HepG2 (cell line): ENCODE results near the gene ABHD2. TPM values are rescaled to one million over a fixed set of nuclear protein-coding genes. Genes with fewer than 3 reads are reported as not detected.

Experiments used
- BCL6 ChIP-seq: IDR thresholded peaks from 2 replicates; pipeline ENCODE4 v1.6.1; 2016; ENCODE audit warnings: missing genetic modification reagents, missing compliant biosample characterization
- RXRB ChIP-seq: IDR thresholded peaks from 2 replicates; pipeline ENCODE4 v1.6.1; 2016; ENCODE audit warnings: borderline replicate concordance, missing genetic modification reagents, missing compliant biosample characterization
- ZNF292 ChIP-seq: sonication (generic); formaldehyde crosslinking; IDR thresholded peaks from 2 replicates; pipeline ENCODE4 v1.8.1; 2022; ENCODE audit warnings: mild to moderate bottlenecking, low read depth, missing genetic modification reagents, borderline replicate concordance
- polyA plus RNA-seq, 8 experiments: library from polyadenylated mRNA; depleted of rRNA in 3 of 8; stranded (reverse) in 7 of 8; unstranded in 1 of 8; fragments of >200 nt; fragmentation: Illumina TruSeq in 4 of 8; extraction: Trizol in 4 of 8; gene quantifications; 2 replicates each; pipeline versions ENCODE4 v1.2.1 to v1.2.3, GENCODE V29; 2011 to 2016; ENCODE audit warnings: low read depth in 4 of 8, missing spikeins in 1 of 8, mixed read lengths in 1 of 8; ENCODE audit not compliant: insufficient read depth in 1 of 8
- total RNA-seq, 5 experiments: library from RNA; depleted of rRNA; stranded (reverse); fragments of >200 nt; fragmentation: Illumina TruSeq; extraction: Trizol; gene quantifications; 2 replicates each; pipeline ENCODE4 v1.2.3, GENCODE V29; 2016; ENCODE audit warnings: low read depth in 1 of 5
- TF ChIP-seq, protein P1 (sequence below): sonication (generic); formaldehyde crosslinking; IDR thresholded peaks from 2 replicates; pipeline ENCODE4 v1.5.1; 2020; ENCODE audit warnings: missing genetic modification reagents, mild to moderate bottlenecking, borderline replicate concordance
- TF ChIP-seq, protein P2 (sequence below): sonication (generic); formaldehyde crosslinking; IDR thresholded peaks from 2 replicates; pipeline ENCODE4 v1.5.1; 2020; ENCODE audit warnings: mild to moderate bottlenecking, missing genetic modification reagents, moderate library complexity
- TF ChIP-seq, protein P3 (sequence below): sonication (generic); formaldehyde crosslinking; IDR thresholded peaks from 2 replicates; pipeline ENCODE4 v1.5.0; 2020; ENCODE audit warnings: mild to moderate bottlenecking, missing genetic modification reagents

The ABHD2 gene
- total and polyA plus RNA-seq, 2 of the 13 experiments (the other 11 are each of a cell fraction or from before 2014, with no cell fraction given): 14.8 to 22.4 TPM

DNA sequence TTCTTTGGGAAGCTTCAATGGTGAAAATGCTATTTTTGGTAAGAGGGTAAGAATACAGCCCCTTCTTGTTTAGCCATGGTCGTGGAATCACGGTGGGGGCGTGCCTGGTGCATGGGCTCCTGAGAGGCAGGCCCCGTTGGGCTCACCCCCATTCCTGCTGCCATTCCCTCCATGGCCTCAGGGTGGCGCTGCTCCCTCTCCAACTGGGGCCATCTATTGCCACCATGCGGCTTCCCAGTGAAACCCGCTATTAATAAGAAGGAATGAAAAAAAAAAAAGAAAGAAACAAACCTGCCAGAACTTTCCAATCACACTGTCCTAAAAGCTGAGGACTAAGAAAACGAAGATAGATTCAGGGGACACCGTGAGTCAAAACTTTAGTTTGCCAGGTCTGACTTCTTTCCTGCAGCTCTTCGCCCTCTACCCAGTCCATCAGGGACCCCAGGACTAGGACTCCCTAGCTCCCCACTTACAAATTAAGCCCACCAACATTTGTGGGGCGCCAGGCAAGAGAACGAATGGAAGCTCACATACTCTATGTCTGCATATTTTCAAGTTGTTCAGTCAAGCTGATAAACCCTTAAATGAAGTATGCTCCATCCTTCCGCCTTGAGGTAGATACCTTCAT is 30.6 kb upstream of the ABHD2 start (continued):
- TF ChIP-seq, protein P1, sequence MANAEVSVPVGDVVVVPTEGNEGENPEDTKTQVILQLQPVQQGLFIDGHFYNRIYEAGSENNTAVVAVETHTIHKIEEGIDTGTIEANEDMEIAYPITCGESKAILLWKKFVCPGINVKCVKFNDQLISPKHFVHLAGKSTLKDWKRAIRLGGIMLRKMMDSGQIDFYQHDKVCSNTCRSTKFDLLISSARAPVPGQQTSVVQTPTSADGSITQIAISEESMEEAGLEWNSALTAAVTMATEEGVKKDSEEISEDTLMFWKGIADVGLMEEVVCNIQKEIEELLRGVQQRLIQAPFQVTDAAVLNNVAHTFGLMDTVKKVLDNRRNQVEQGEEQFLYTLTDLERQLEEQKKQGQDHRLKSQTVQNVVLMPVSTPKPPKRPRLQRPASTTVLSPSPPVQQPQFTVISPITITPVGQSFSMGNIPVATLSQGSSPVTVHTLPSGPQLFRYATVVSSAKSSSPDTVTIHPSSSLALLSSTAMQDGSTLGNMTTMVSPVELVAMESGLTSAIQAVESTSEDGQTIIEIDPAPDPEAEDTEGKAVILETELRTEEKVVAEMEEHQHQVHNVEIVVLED (CRISPR knock-in tag): no peak
- TF ChIP-seq RXRB (no peak), ZNF292 (CRISPR knock-in tag) (no peak), BCL6 (CRISPR knock-in tag) (no peak)
- TF ChIP-seq, protein P2, sequence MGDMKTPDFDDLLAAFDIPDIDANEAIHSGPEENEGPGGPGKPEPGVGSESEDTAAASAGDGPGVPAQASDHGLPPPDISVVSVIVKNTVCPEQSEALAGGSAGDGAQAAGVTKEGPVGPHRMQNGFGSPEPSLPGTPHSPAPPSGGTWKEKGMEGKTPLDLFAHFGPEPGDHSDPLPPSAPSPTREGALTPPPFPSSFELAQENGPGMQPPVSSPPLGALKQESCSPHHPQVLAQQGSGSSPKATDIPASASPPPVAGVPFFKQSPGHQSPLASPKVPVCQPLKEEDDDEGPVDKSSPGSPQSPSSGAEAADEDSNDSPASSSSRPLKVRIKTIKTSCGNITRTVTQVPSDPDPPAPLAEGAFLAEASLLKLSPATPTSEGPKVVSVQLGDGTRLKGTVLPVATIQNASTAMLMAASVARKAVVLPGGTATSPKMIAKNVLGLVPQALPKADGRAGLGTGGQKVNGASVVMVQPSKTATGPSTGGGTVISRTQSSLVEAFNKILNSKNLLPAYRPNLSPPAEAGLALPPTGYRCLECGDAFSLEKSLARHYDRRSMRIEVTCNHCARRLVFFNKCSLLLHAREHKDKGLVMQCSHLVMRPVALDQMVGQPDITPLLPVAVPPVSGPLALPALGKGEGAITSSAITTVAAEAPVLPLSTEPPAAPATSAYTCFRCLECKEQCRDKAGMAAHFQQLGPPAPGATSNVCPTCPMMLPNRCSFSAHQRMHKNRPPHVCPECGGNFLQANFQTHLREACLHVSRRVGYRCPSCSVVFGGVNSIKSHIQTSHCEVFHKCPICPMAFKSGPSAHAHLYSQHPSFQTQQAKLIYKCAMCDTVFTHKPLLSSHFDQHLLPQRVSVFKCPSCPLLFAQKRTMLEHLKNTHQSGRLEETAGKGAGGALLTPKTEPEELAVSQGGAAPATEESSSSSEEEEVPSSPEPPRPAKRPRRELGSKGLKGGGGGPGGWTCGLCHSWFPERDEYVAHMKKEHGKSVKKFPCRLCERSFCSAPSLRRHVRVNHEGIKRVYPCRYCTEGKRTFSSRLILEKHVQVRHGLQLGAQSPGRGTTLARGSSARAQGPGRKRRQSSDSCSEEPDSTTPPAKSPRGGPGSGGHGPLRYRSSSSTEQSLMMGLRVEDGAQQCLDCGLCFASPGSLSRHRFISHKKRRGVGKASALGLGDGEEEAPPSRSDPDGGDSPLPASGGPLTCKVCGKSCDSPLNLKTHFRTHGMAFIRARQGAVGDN (CRISPR knock-in tag): peak; percentile 64
- TF ChIP-seq, protein P3, sequence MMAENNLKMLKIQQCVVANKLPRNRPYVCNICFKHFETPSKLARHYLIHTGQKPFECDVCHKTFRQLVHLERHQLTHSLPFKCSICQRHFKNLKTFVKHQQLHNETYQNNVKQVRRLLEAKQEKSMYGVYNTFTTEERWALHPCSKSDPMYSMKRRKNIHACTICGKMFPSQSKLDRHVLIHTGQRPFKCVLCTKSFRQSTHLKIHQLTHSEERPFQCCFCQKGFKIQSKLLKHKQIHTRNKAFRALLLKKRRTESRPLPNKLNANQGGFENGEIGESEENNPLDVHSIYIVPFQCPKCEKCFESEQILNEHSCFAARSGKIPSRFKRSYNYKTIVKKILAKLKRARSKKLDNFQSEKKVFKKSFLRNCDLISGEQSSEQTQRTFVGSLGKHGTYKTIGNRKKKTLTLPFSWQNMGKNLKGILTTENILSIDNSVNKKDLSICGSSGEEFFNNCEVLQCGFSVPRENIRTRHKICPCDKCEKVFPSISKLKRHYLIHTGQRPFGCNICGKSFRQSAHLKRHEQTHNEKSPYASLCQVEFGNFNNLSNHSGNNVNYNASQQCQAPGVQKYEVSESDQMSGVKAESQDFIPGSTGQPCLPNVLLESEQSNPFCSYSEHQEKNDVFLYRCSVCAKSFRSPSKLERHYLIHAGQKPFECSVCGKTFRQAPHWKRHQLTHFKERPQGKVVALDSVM: no peak
